Stomach (tissue), 9 donors: ENCODE measurements around the gene TOX2. TPM values are rescaled to one million over a fixed set of nuclear protein-coding genes. Genes with fewer than 3 reads are reported as not detected.
A peak's percentile ranks its signal among the peaks of the same experiment; 100 is the strongest.

Source experiments
- DNase-seq, 2 donors: peaks; one replicate each; pipeline versions ENCODE4 v3.0.0 to v3.0.0-alpha.2; 2013 to 2019
- H3K27ac ChIP-seq, 5 donors: fragments of 200-600 bp in 4 of 5; sonication (generic) in 4 of 5; one replicate each; pipeline ENCODE4 v1.5.1; 2013 to 2019; ENCODE audit warnings: mild to moderate bottlenecking in 1 of 5, moderate library complexity in 1 of 5
- H3K27me3 ChIP-seq, 3 donors: fragments of 200-600 bp; sonication (generic); one replicate each; pipeline ENCODE4 v1.5.1; 2017 to 2019; ENCODE audit warnings: mixed run types in 1 of 3
- H3K36me3 ChIP-seq, 4 donors: fragments of 200-600 bp; sonication (generic); 1 replicate in 3 of 4; 2 replicates in 1 of 4; pipeline ENCODE4 v1.5.1; 2016 to 2019
- H3K4me1 ChIP-seq, 4 donors: fragments of 200-600 bp; sonication (generic); one replicate each; pipeline ENCODE4 v1.5.1; 2016 to 2019
- H3K4me3 ChIP-seq, 4 donors: fragments of 200-600 bp; sonication (generic) in 3 of 4; one replicate each; pipeline ENCODE4 v1.5.1; 2016 to 2019; ENCODE audit warnings: mild to moderate bottlenecking in 1 of 4
- H3K9me3 ChIP-seq, 4 donors: fragments of 200-600 bp; sonication (generic); one replicate each; pipeline ENCODE4 v1.5.1; 2016 to 2019
- CTCF ChIP-seq, 7 experiments: fragments of 450-650 bp in 4 of 7; fragments of 200-600 bp in 3 of 7; sonication (generic) in 3 of 7; IDR thresholded peaks; one replicate each; pipeline ENCODE4 v1.5.1; 2016 to 2019; ENCODE audit warnings: antibody characterized with exemption in 7 of 7, control low read depth in 2 of 7, mild to moderate bottlenecking in 1 of 7
- EP300 ChIP-seq: sonication (generic); formaldehyde crosslinking; IDR thresholded peaks from one replicate; pipeline ENCODE4 v1.6.1; 2017; ENCODE audit warnings: antibody characterized with exemption
- POLR2A ChIP-seq, 4 donors: fragments of 450-650 bp; IDR thresholded peaks; one replicate each; pipeline ENCODE4 v1.6.1; 2016; ENCODE audit warnings: antibody characterized with exemption in 4 of 4, control low read depth in 2 of 4, mild to moderate bottlenecking in 1 of 4, moderate library complexity in 1 of 4
- POLR2AphosphoS5 ChIP-seq, 3 donors: sonication (generic); formaldehyde crosslinking; IDR thresholded peaks; one replicate each; pipeline ENCODE4 v1.6.1; 2016; ENCODE audit warnings: antibody characterized with exemption in 3 of 3
- WGBS, 5 donors: extraction: QIAGEN DNeasy Blood & Tissue Kit in 3 of 5; methylation state at CpG; one replicate each; pipeline versions ENCODE4 v1.1.5 to v1.1.7; 2013 to 2018; 5-methylcytosine and 5-hydroxymethylcytosine counted together
- intact Hi-C: fragments of 100-400 bp; cut with DNase I; formaldehyde crosslinking; loops from one replicate; pipeline ENCODE4 v1.15.1; 2023; ENCODE audit warnings: low total_unique reads
- polyA plus RNA-seq, 3 donors: library from polyadenylated mRNA; stranded (reverse); fragments of 200-250 nt; gene quantifications; one replicate each; pipeline ENCODE4 v1.2.3, GENCODE V29; 2013
- total RNA-seq, 5 donors: library from RNA; depleted of rRNA; stranded (reverse); fragments of >200 nt; gene quantifications; one replicate each; pipeline versions ENCODE4 v1.1.0 to v1.2.3, GENCODE V29; 2014 to 2016
- donor health status: healthy with polysubstance abuse.
- donor health status: Bipolar disorder and iron deficiency.
- donor health status: healthy.

The TOX2 gene
- total and polyA plus RNA-seq, 8 donors, result 0.87 to 20.2 (median 7.0) TPM; not detected in 1

- TF ChIP-seq EP300 (no peak), POLR2AphosphoS5 (IDR thresholded peaks at IDR 0.05) (no peak), CTCF (IDR thresholded peaks at IDR 0.05) (no peak), POLR2A (IDR thresholded peaks at IDR 0.05) (no peak)
- H3K9me3 ChIP-seq, result peaks cover 0 to 4% (median 1%) of the 10 kb centered on the region in 4 donors
- H3K27ac ChIP-seq, result no peak overlapping the region
- DNase-seq, result peak in 1 of 2 donors; percentile 20
- WGBS, 5 donors, result 53 to 59% (median 54%) methylated on average over 4 of the region's 4 CpGs
- H3K27me3 ChIP-seq, result no peaks in the 10 kb centered on the region
- intact Hi-C loops, result no loop called here
- peaks cover 0 to 11% (median 0%) of the 10 kb centered on the region in 4 donors for H3K4me1 ChIP-seq
- H3K36me3 ChIP-seq, result no peaks in the 10 kb centered on the region
- no peak overlapping the region for H3K4me3 ChIP-seq
These were observed 69.9 kb downstream of the TOX2 start for GRCh38 chr20:43984587-43984986.

- no peak overlapping the region for H3K27ac ChIP-seq
- intact Hi-C loops, result no loop called here
- no peak overlapping the region for H3K4me3 ChIP-seq
- H3K27me3 ChIP-seq, result no peaks in the 10 kb centered on the region
- H3K36me3 ChIP-seq, result no peaks in the 10 kb centered on the region
- WGBS, 5 donors, result 53 to 73% (median 67%) methylated on average over 2 to 3 of the region's 3 CpGs
- TF ChIP-seq POLR2AphosphoS5 (IDR thresholded peaks at IDR 0.05) (no peak), EP300 (no peak), POLR2A (IDR thresholded peaks at IDR 0.05) (no peak), CTCF (IDR thresholded peaks at IDR 0.05) (no peak)
- peaks cover 0 to 10% (median 4%) of the 10 kb centered on the region in 4 donors for H3K9me3 ChIP-seq
- H3K4me1 ChIP-seq, result peaks cover 0 to 11% (median 0%) of the 10 kb centered on the region in 4 donors
- DNase-seq, result no peak
These were observed 70.5 kb downstream of the TOX2 start for GRCh38 chr20:43985121-43985520.

GRCh38 chr20:43985608-43986316 is 71.1 kb downstream of the TOX2 start:
- no peak overlapping the region for H3K4me3 ChIP-seq
- H3K4me1 ChIP-seq, result peaks cover 0 to 11% (median 0%) of the 10 kb centered on the region in 4 donors
- intact Hi-C loops, result no loop called here
- H3K27me3 ChIP-seq, result no peaks in the 10 kb centered on the region
- no peak for DNase-seq
- no peak for TF ChIP-seq CTCF (IDR thresholded peaks at IDR 0.05)
- no peak for TF ChIP-seq POLR2AphosphoS5 (IDR thresholded peaks at IDR 0.05)
- no peak for TF ChIP-seq POLR2A (IDR thresholded peaks at IDR 0.05)
- TF ChIP-seq EP300, result no peak
- no peak overlapping the region for H3K27ac ChIP-seq
- WGBS, 5 donors, result 78 to 94% (median 86%) methylated on average over 9 of the region's 9 CpGs
- H3K9me3 ChIP-seq, result peaks cover 0 to 14% (median 5%) of the 10 kb centered on the region in 4 donors
- no peaks in the 10 kb centered on the region for H3K36me3 ChIP-seq

- no peak for TF ChIP-seq POLR2A (IDR thresholded peaks at IDR 0.05)
- no peak for TF ChIP-seq POLR2AphosphoS5 (IDR thresholded peaks at IDR 0.05)
- TF ChIP-seq EP300, result no peak
- TF ChIP-seq CTCF (IDR thresholded peaks at IDR 0.05), result no peak
- Histone ChIP-seq H3K4me3 (no peak overlapping the region), H3K27ac (no peak overlapping the region), H3K27me3 (no peaks in the 10 kb centered on the region), H3K4me1 (peaks cover 0 to 11% (median 0%) of the 10 kb centered on the region in 4 donors), H3K36me3 (no peaks in the 10 kb centered on the region), H3K9me3 (peaks cover 0 to 14% (median 5%) of the 10 kb centered on the region in 4 donors)
- intact Hi-C loops, result no loop called here
- no peak for DNase-seq
- 56 to 81% (median 73%) methylated on average over 1 of the region's 1 CpG for WGBS, 5 donors
These were observed 72.4 kb downstream of the TOX2 start for GRCh38 chr20:43987018-43987417.
